ENCODE data around the gene FHOD3. TPM values are rescaled to one million over a fixed set of nuclear protein-coding genes. Genes with fewer than 3 reads are reported as not detected.
A peak's percentile ranks its signal among the peaks of the same experiment; 100 is the strongest.

Gene FHOD3
- total RNA-seq, 8 experiments from 2014 or later = 1.2 to 36.1 (median 21.8) TPM

GRCh38 chr18:36328385-36328858 is 30.9 kb downstream of the FHOD3 start:
- in situ Hi-C loops (cut with MboI; ENCODE audit: low pct_unique_long_range_greater_than_20kb in 2 of 9, low sequenced_read_pairs in 9 of 9, unreplicated experiment in 9 of 9) = no loop called here

GRCh38 chr18:36328916-36329315 is 31.4 kb downstream of the FHOD3 start:
- Histone ChIP-seq H3K4me1 (replicated peaks in 1 of 2) (no peaks in the 10 kb centered on the region), H3K27ac (no peak overlapping the region), H3K4me3 (no peak overlapping the region)
- in situ Hi-C loops (cut with MboI; ENCODE audit: low pct_unique_long_range_greater_than_20kb in 2 of 9, low sequenced_read_pairs in 9 of 9, unreplicated experiment in 9 of 9) = no loop called here
- ATAC-seq (replicated peaks in 6 of 8) = no peak
- WGBS, 10 experiments = 86 to 100% (median 100%) methylated on average over 1 to 3 of the region's 6 CpGs; no CpG with 5 or more reads in 4 of the 10 experiments

More at GRCh38 chr18:36328385-36328858, 30.9 kb downstream of the FHOD3 start:
- Histone ChIP-seq H3K27ac (no peak overlapping the region), H3K4me1 (replicated peaks in 1 of 2) (no peaks in the 10 kb centered on the region), H3K4me3 (no peak overlapping the region)
- ATAC-seq (replicated peaks in 6 of 8) = peak in 2 of 8 experiments; percentile 40 to 91
- 58 to 100% (median 75%) methylated on average over 1 to 2 of the region's 3 CpGs; no CpG with 5 or more reads in 7 of the 10 experiments for WGBS, 10 experiments

DNA sequence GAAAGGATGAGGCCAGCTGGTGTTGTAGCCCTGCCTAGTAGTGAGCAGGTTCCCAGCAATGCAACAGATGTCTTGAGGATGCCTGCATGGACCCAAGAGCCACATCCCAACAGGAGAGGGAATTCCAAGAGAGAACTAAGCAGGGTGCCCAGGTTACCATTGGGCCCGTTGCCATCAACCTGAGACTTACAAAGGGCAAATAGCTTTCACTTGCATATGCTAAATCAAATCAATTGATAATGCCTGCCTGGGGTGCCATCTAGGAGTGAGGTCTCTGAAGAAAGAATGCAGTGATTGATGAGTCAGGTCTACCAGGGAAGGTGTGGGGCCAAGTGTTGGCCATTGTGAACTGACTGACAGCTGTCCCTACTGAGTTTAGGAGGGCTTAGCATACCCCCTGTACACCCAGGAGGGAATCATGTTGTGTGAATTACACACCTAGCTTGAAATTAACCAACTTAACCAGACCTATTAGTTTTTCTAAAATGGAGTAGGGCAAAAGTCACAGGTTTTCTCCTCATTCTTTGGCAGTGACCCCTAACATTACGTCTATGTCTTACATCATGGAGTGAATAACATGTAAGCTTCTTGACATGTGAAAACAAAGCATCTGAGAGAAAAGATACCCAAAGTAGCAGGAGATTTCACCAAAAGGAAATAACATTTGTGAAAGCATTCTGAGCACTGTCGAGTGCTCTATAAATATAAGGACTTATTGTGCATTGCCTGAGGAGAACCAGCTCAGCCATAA is 32.3 kb downstream of the FHOD3 start:
- Histone ChIP-seq H3K4me3 (no peak overlapping the region), H3K27ac (no peak overlapping the region), H3K4me1 (replicated peaks in 1 of 2) (no peaks in the 10 kb centered on the region)
- in situ Hi-C loops (cut with MboI; ENCODE audit: low pct_unique_long_range_greater_than_20kb in 2 of 9, low sequenced_read_pairs in 9 of 9, unreplicated experiment in 9 of 9) = no loop called here
- ATAC-seq (replicated peaks in 6 of 8) = no peak
- WGBS, 10 experiments = 40 to 100% (median 79%) methylated on average over 1 to 3 of the region's 3 CpGs; no CpG with 5 or more reads in 2 of the 10 experiments

DNA sequence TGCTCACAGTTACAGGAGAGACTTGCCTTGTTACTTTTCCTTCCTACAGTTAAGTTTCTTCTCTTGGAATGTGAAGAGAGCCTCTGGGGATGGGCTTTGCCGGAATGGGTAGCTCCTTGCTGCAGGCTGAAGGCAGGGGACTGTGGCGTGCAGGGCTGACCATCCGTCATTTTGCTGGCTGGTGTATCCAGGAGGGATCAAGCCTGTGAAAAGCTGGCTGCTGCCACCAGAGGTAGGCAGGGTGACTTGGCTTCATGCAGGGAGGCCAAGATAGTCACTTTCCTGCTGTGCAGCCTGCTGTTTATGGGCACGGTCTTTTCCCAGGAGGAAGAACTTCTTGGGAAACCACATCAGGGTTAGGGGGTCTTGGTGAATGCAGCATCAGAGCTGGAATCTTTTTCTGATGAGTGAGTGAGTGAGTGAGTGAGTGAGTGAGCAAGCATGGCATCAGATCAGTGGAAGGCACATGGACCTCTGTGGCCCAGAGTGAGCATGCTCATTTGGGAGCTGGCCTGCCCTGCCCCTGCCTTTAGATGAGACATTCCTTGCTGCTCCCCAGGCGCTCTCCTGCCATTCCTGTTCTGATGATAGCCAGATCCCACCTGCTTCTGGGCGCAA is 33.0 kb downstream of the FHOD3 start:
- 40 to 100% (median 86%) methylated on average over 1 to 6 of the region's 6 CpGs; no CpG with 5 or more reads in 2 of the 10 experiments for WGBS, 10 experiments
- no peak for ATAC-seq (replicated peaks in 6 of 8)
- no peaks in the 10 kb centered on the region for H3K4me1 ChIP-seq (replicated peaks in 1 of 2)
- H3K27ac ChIP-seq = no peak overlapping the region
- no peak overlapping the region for H3K4me3 ChIP-seq
- in situ Hi-C loops (cut with MboI; ENCODE audit: low pct_unique_long_range_greater_than_20kb in 2 of 9, low sequenced_read_pairs in 9 of 9, unreplicated experiment in 9 of 9) = no loop called here

- no peak overlapping the region for H3K27ac ChIP-seq
- 20 to 67% (median 45%) methylated on average over 1 to 3 of the region's 5 CpGs; no CpG with 5 or more reads in 5 of the 10 experiments for WGBS, 10 experiments
- no peak for ATAC-seq (replicated peaks in 6 of 8)
- in situ Hi-C loops (cut with MboI; ENCODE audit: low pct_unique_long_range_greater_than_20kb in 2 of 9, low sequenced_read_pairs in 9 of 9, unreplicated experiment in 9 of 9) = no loop called here
- H3K4me1 ChIP-seq (replicated peaks in 1 of 2) = no peaks in the 10 kb centered on the region
- H3K4me3 ChIP-seq = no peak overlapping the region
Measured at GRCh38 chr18:36331521-36331971, 34.0 kb downstream of the FHOD3 start.

DNA sequence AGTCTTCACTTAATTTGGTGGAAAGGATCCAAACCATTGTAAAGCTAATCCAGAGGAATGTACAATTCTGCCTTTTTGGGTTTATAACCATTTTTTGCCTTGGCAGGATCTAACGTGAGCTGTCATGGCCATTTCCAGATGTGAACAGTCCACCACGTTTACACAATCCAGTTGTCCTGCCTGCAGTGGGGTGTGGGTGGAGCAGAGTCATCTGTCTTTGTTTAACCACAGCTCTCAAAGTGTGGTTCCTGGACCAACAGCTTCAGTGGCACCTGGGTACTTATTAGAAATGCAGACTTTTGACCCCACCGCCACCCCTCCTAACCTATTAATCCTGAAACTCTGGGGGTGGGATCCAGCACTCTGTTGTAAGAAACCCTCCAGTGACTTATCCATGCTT is 35.9 kb downstream of the FHOD3 start:
- peak in 2 of 8 experiments; percentile 31 to 58 for ATAC-seq (replicated peaks in 6 of 8)
- no peak overlapping the region for H3K27ac ChIP-seq
- in situ Hi-C loops (cut with MboI; ENCODE audit: low pct_unique_long_range_greater_than_20kb in 2 of 9, low sequenced_read_pairs in 9 of 9, unreplicated experiment in 9 of 9) = no loop called here
- WGBS, 10 experiments = 0 to 100% (median 62%) methylated on average over 1 to 3 of the region's 3 CpGs; no CpG with 5 or more reads in 1 of the 10 experiments
- H3K4me1 ChIP-seq (replicated peaks in 1 of 2) = no peaks in the 10 kb centered on the region
- H3K4me3 ChIP-seq = no peak overlapping the region

DNA sequence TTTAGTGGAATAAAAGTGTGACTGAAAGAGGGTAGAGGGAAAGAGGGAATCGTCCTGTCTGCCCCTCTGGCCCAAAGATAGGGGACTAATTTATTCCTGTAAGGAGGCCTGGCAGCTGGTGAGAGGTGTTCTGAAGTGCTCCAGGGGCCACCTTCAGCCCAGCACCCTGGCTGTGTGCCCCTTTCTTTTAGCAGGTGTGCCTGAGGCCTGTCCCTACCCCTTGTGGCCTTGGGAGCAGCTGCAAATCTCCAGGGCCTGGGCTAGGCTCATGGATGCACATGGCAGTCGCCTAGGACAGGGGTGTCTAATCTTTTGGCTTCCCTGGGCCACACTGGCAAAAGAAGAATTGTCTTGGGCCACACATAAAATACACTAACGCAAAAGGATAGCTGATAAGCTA is 37.3 kb downstream of the FHOD3 start:
- no peak for ATAC-seq (replicated peaks in 6 of 8)
- H3K4me1 ChIP-seq (replicated peaks in 1 of 2) = no peaks in the 10 kb centered on the region
- in situ Hi-C loops (cut with MboI; ENCODE audit: low pct_unique_long_range_greater_than_20kb in 2 of 9, low sequenced_read_pairs in 9 of 9, unreplicated experiment in 9 of 9) = no loop called here
- no peak overlapping the region for H3K27ac ChIP-seq
- 60 to 88% (median 67%) methylated on average over 1 to 3 of the region's 3 CpGs; no CpG with 5 or more reads in 7 of the 10 experiments for whole genome bisulfite sequencing, 10 experiments
- H3K4me3 ChIP-seq = no peak overlapping the region

- ATAC-seq (replicated peaks in 6 of 8) = peak in 3 of 8 experiments; percentile 72 to 82 (median 73)
- in situ Hi-C loops (cut with MboI; ENCODE audit: low pct_unique_long_range_greater_than_20kb in 2 of 9, low sequenced_read_pairs in 9 of 9, unreplicated experiment in 9 of 9) = no loop called here
- no peaks in the 10 kb centered on the region for H3K4me1 ChIP-seq (replicated peaks in 1 of 2)
- no peak overlapping the region for H3K4me3 ChIP-seq
- H3K27ac ChIP-seq = no peak overlapping the region
- WGBS, 10 experiments = 17 to 100% (median 95%) methylated on average over 1 to 8 of the region's 16 CpGs; no CpG with 5 or more reads in 2 of the 10 experiments
Measured at GRCh38 chr18:36335476-36336279, 38.2 kb downstream of the FHOD3 start.

DNA sequence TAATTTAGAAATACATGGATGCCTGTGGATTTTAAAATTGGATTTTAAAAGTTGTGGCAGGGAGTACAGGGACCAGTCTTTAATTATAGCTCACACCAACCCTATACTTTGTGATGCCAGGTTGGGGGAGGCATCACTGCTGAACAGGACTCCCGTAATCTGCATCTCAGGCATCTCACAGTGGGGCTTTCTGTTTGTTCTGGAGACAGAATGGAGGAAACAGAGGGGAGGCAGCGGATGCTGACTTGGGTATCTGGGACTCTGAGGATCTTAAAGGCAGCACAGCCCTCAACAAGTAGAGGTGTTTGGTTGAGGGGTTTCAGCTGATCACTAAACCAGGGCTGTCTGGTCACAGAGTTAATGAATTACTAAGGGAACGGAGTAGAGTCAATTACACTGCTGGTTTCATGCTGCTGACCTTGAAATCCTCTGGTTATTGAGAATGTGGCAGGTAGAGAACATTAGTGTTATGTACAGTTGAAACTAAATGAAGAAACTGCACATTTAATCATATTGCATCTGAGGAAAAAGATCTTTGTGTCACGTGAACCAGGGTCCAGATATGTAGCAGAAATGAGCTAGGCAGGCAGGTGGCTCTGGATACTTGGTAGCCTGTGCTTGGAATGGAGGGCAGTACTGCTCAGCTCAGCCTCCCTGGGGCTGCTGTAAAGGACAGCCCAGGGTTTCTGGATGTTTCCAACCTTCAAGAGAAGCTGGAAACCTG is 40.3 kb downstream of the FHOD3 start:
- H3K4me3 ChIP-seq = no peak overlapping the region
- no peaks in the 10 kb centered on the region for H3K4me1 ChIP-seq (replicated peaks in 1 of 2)
- no peak for ATAC-seq (replicated peaks in 6 of 8)
- 53 to 100% (median 82%) methylated on average over 1 to 3 of the region's 4 CpGs; no CpG with 5 or more reads in 3 of the 10 experiments for WGBS, 10 experiments
- in situ Hi-C loops (cut with MboI; ENCODE audit: low pct_unique_long_range_greater_than_20kb in 2 of 9, low sequenced_read_pairs in 9 of 9, unreplicated experiment in 9 of 9) = no loop called here
- no peak overlapping the region for H3K27ac ChIP-seq

DNA sequence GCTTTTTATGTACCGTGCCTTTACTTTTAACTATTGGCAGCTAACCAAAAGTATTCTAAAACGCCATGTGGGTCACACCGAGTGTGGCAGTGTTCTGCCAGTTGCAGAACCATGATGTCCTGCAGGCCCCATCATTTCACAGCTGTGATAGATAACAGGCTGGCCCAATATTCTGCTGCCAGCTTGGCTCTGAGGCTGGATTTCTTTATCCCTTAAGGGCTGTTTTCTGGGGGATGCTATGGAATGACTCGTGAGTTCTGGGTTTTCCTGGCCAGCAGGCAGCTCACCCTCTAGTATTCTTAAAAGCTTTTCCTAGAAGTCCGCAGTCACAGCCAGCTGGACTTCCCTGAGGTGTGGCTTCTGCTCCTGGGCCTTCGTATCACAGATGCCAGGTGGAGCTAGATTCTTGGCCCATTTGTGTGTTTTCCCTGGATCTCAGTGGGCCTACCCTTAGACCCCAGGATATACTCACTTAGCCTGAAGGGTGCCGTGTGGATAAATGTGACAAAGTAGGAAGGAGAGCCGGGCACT is 41.0 kb downstream of the FHOD3 start:
- H3K4me3 ChIP-seq = no peak overlapping the region
- no peak for ATAC-seq (replicated peaks in 6 of 8)
- 40 to 100% (median 82%) methylated on average over 1 to 6 of the region's 8 CpGs; no CpG with 5 or more reads in 1 of the 10 experiments for WGBS, 10 experiments
- H3K27ac ChIP-seq = no peak overlapping the region
- in situ Hi-C loops (cut with MboI; ENCODE audit: low pct_unique_long_range_greater_than_20kb in 2 of 9, low sequenced_read_pairs in 9 of 9, unreplicated experiment in 9 of 9) = no loop called here
- H3K4me1 ChIP-seq (replicated peaks in 1 of 2) = no peaks in the 10 kb centered on the region

DNA sequence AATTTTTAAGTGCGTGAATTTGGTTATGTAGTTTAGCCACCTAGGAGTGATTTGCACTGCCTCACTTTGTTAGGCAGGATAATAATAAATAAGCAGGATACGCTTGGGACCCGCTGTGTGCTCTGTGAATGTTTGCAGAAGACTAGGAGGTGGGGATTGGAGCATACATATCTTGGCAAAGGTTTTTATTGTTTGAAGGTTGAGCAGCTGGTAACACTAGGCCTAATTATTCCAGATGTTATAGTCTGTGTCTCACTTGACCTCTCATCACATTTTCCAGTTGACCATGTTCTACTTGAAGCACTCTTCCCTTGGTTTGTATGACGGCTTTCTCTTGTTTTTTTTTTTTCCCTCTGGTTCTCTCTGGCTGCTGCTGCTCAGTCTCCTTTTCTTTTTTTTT is 42.7 kb downstream of the FHOD3 start:
- WGBS, 10 experiments = 39 to 100% (median 87%) methylated on average over 2 to 4 of the region's 4 CpGs
- in situ Hi-C loops (cut with MboI; ENCODE audit: low pct_unique_long_range_greater_than_20kb in 2 of 9, low sequenced_read_pairs in 9 of 9, unreplicated experiment in 9 of 9) = no loop called here

DNA sequence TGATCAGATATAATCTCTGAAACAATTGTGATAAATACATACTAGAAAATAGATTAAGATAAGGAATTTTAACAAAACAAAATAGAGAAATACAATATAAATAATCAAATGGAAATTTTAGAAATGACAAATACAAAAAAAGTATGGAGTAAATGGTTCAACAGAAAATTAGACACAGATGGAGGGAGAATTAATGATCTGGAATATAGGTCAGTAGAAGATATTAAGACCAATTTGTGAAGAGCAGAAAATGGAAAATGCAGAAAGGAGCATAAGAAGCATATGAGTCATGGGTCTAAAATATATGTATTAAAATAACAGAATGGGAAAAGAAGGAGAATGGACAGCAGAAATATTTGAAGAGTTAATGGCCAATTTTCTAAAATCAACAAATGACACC is 44.4 kb downstream of the FHOD3 start:
- ATAC-seq (replicated peaks in 6 of 8) = no peak
- in situ Hi-C loops (cut with MboI; ENCODE audit: low pct_unique_long_range_greater_than_20kb in 2 of 9, low sequenced_read_pairs in 9 of 9, unreplicated experiment in 9 of 9) = no loop called here
- Histone ChIP-seq H3K27ac (no peak overlapping the region), H3K4me3 (no peak overlapping the region), H3K4me1 (replicated peaks in 1 of 2) (no peaks in the 10 kb centered on the region)

More for the DNA sequence above, 42.7 kb downstream of the FHOD3 start:
- H3K4me1 ChIP-seq (replicated peaks in 1 of 2) = no peaks in the 10 kb centered on the region
- H3K27ac ChIP-seq = no peak overlapping the region
- ATAC-seq (replicated peaks in 6 of 8) = no peak
- H3K4me3 ChIP-seq = no peak overlapping the region
